Muscle of leg (tissue), 11 donors: Measurements from ENCODE around the gene SPTBN1. TPM values are rescaled to one million over a fixed set of nuclear protein-coding genes. Genes with fewer than 3 reads are reported as not detected.

Experiments
- DNase-seq: peaks from one replicate; pipeline ENCODE4 v3.0.0; 2013
- H3K27ac ChIP-seq: one replicate; pipeline ENCODE4 v1.5.1; 2013; ENCODE audit warnings: mild to moderate bottlenecking, low read length, control low read depth
- H3K27me3 ChIP-seq: one replicate; pipeline ENCODE4 v1.6.1; 2013; ENCODE audit warnings: low read length; ENCODE audit not compliant: control insufficient read depth, insufficient read depth
- H3K36me3 ChIP-seq: one replicate; pipeline ENCODE4 v1.6.1; 2013; ENCODE audit warnings: low read length; ENCODE audit not compliant: control insufficient read depth, insufficient read depth
- H3K4me1 ChIP-seq: one replicate; pipeline ENCODE4 v1.6.1; 2013; ENCODE audit warnings: low read length; ENCODE audit not compliant: control insufficient read depth, insufficient read depth
- H3K4me3 ChIP-seq: one replicate; pipeline ENCODE4 v1.5.1; 2013; ENCODE audit warnings: low read length, control low read depth
- H3K9me3 ChIP-seq: replicated peaks from 2 replicates; pipeline ENCODE4 v1.6.1; 2013; ENCODE audit warnings: low read depth, low read length; ENCODE audit not compliant: control insufficient read depth
- WGBS: methylation state at CpG from one replicate; pipeline ENCODE4 v1.1.5; 2013; ENCODE audit warnings: missing lambda C conversion rate; ENCODE audit not compliant: insufficient coverage; 5-methylcytosine and 5-hydroxymethylcytosine counted together
- polyA plus RNA-seq, 8 donors: library from polyadenylated mRNA; unstranded; fragments of 120-200 nt; gene quantifications; one replicate each; pipeline versions ENCODE4 v1.2.1 to v1.2.3, GENCODE V29; 2013; ENCODE audit warnings: inconsistent platforms in 1 of 8, low replicate concordance in 1 of 8; ENCODE audit not compliant: insufficient read length in 8 of 8, insufficient read depth in 1 of 8
- total RNA-seq: library from RNA; stranded (reverse); fragments of 120-200 nt; gene quantifications from one replicate; pipeline ENCODE4 v1.2.4, GENCODE V29; 2013

The SPTBN1 gene
- total and polyA plus RNA-seq, 9 donors = 228 to 333 (median 273) TPM

DNA sequence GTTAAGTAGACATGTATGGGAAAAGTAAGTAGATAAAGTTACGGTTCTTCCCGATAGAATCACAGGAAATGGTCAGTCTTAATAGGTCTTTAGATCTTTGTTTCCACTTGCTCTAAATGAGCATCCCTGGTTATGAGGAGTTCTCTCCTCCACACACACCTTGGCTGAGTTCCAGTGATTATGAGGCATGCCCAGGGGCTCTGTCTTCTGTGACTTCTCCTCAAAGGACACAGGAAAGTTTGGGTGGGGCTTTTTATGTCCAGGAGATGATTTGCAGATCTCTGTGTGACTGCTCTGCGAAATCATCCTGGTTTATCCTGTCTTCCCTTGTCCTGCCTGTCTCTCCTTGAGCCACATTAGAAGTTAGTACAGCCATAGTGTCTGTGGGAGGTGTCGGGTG is 183.5 kb downstream of the SPTBN1 start:
- no CpG with 5 or more reads among the region's 4 CpGs for WGBS
- no peak for DNase-seq
- Histone ChIP-seq H3K9me3 (no peaks in the 10 kb centered on the region), H3K36me3 (peaks cover 75% of the 10 kb centered on the region), H3K27me3 (no peaks in the 10 kb centered on the region), H3K4me3 (no peak overlapping the region), H3K27ac (peak overlapping the region; percentile 29), H3K4me1 (peaks cover 27% of the 10 kb centered on the region)

DNA sequence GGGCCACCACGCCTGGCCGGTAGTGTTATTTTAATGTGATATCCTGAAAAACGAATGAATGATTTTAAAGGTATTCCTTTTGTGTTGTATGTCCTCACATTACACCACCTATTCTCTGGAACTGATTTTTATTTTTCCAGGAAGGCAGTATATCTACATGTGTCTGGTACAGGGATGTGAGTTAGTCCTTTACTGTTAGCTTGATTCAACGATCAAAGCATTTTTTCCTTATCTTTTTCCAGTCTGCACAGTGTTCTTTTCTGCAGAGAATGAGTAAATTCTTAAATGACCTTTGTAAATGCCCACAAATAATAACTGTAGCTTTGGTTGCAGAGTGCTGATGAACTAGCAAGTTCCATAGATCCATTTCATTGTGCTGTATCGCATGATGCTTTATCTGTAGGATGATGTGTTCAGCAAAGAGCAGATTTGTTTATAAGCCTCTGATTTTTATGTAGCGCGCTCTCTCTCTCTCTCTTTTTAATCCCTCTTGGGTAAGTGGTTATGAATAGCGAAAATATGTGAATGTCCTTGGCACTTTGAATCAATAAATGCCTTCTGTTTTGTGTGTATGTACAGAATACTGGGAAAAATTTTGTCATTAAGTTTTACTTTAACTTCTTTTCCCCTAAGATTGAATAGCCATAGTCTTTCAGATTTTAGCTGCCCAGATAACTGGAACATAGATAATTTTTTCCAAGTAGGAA is 184.9 kb downstream of the SPTBN1 start:
- no peaks in the 10 kb centered on the region for H3K27me3 ChIP-seq
- WGBS = no CpG with 5 or more reads among the region's 8 CpGs
- no peak overlapping the region for H3K4me3 ChIP-seq
- no peak overlapping the region for H3K27ac ChIP-seq
- peaks cover 79% of the 10 kb centered on the region for H3K36me3 ChIP-seq
- H3K9me3 ChIP-seq = no peaks in the 10 kb centered on the region
- DNase-seq = no peak
- H3K4me1 ChIP-seq = peaks cover 18% of the 10 kb centered on the region

DNA sequence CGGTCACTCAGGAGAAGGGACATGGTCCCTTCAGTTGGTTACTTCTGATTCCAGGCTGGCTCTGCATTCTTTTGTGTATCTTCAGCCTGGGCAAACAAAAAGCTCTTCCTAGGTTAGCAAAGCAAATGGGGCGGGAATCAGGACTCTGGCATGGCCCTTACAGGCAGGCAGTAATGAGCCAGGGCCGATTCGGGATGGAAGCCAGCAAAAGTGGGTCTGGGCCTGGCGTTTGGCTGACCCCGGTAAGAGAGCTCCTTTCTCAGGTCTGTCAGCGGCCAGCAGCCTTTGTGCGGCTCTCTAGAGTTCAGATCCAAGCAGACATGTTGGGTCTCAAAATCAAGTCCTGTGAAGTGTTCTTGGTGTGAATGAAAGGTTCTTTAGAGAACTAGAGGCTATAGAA is 185.9 kb downstream of the SPTBN1 start:
- WGBS = 91% methylated on average over 8 of the region's 8 CpGs
- Histone ChIP-seq H3K4me3 (no peak overlapping the region), H3K36me3 (peaks cover 82% of the 10 kb centered on the region), H3K4me1 (peaks cover 11% of the 10 kb centered on the region), H3K27ac (no peak overlapping the region), H3K27me3 (no peaks in the 10 kb centered on the region), H3K9me3 (no peaks in the 10 kb centered on the region)
- no peak for DNase-seq

DNA sequence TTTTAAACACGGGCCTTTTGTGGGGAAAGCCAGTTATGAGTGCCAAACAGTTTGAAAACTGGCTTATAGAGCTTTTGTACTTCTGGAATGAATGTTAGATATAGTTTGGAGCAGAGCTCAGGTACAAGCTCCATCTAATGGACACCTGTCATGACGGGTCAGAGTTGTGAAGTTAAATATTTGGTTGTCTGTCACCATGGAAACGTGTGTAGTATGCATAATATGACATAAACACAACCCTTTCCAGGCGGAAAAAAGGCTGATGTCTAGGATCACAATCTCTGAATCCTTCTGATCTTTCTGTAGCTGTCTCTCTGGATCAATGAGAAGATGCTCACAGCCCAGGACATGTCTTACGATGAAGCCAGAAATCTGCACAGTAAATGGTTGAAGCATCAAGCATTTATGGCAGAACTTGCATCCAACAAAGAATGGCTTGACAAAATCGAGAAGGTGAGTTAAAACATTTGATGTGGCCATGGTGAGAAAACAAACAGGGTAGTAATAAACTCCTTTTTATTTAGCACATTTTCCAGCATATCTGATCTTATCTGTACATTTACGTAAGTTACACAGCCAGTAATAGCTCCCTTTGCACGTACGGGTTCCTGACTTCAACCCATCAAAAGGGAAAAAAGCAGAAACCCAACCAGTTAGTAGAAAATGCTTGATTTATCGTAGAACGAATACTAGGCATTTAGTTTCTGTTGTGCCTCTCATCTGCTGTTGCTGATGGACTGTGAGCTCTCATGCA is 186.7 kb downstream of the SPTBN1 start:
- Histone ChIP-seq H3K36me3 (peaks cover 87% of the 10 kb centered on the region), H3K27me3 (no peaks in the 10 kb centered on the region), H3K9me3 (no peaks in the 10 kb centered on the region), H3K27ac (no peak overlapping the region), H3K4me3 (no peak overlapping the region), H3K4me1 (peaks cover 11% of the 10 kb centered on the region)
- WGBS = 79% methylated on average over 5 of the region's 11 CpGs
- DNase-seq = no peak

DNA sequence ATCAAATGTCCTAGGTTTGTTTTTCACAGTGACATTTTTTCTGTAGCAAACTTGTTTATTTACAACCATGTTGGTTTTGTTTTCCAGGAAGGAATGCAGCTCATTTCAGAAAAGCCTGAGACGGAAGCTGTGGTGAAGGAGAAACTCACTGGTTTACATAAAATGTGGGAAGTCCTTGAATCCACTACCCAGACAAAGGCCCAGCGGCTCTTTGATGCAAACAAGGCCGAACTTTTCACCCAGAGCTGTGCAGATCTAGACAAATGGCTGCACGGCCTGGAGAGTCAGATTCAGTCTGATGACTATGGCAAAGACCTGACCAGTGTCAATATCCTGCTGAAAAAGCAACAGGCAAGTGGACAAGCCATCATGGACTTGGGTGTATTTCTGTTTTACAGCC is 188.1 kb downstream of the SPTBN1 start:
- H3K36me3 ChIP-seq = peaks cover 87% of the 10 kb centered on the region
- DNase-seq = no peak
- H3K9me3 ChIP-seq = no peaks in the 10 kb centered on the region
- H3K27me3 ChIP-seq = no peaks in the 10 kb centered on the region
- 80% methylated on average over 3 of the region's 4 CpGs for WGBS
- H3K4me3 ChIP-seq = no peak overlapping the region
- peaks cover 3% of the 10 kb centered on the region for H3K4me1 ChIP-seq
- no peak overlapping the region for H3K27ac ChIP-seq

DNA sequence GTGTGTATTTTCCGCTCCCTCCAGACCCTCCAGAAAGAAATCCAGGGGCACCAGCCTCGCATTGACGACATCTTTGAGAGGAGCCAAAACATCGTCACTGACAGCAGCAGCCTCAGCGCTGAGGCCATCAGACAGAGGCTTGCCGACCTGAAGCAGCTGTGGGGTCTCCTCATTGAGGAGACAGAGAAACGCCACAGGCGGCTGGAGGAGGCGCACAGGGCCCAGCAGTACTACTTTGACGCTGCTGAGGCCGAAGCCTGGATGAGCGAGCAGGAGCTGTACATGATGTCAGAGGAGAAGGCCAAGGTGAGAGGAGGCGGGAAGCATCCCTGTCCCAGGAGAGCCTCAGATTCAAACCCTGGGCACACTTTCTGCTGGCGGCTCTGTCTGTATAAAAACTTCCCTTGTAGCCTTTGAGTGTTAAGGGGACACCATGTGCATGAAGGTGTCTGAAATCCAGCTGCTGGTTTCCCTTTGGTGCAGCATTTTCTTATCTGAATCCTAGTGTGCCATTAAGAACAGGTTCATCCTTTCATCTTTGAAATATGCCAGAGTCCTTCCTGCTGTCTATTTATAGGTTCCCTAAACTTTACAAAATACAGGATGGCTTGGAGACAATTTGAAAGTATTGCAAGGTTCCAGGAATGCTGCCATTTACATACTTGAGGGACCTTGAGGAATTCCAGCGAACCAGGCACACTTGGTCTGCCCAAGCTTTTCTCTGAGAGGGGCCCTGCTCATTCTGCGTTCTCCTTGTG is 190.2 kb downstream of the SPTBN1 start:
- H3K36me3 ChIP-seq = peaks cover 86% of the 10 kb centered on the region
- no peak overlapping the region for H3K27ac ChIP-seq
- WGBS = 91% methylated on average over 16 of the region's 16 CpGs

DNA sequence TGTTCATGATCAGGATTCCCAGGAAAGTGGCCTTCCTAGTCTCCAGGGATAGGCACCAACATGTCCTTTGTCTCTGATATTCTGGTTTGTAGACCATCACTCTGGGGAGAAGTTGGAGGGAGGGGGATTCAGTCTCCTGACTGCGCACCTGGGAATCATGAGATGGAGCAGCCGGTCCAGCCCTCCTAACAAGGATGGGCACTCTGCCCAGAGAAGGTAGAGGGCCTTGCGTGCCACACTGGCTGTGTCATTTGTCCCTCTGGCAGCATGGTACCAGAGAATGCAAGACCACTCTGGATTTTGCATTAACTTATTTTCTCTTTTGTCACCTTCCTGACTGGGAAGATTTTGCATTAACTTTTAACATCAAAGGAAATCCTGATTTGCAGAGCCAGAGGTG is 192.1 kb downstream of the SPTBN1 start:
- Histone ChIP-seq H3K27ac (no peak overlapping the region), H3K36me3 (peaks cover 78% of the 10 kb centered on the region), H3K4me1 (no peaks in the 10 kb centered on the region), H3K9me3 (no peaks in the 10 kb centered on the region), H3K27me3 (no peaks in the 10 kb centered on the region), H3K4me3 (no peak overlapping the region)
- 93% methylated on average over 3 of the region's 3 CpGs for WGBS
- DNase-seq = no peak

More for the DNA sequence above, 190.2 kb downstream of the SPTBN1 start:
- no peaks in the 10 kb centered on the region for H3K27me3 ChIP-seq
- H3K9me3 ChIP-seq = no peaks in the 10 kb centered on the region
- DNase-seq = no peak
- H3K4me1 ChIP-seq = no peaks in the 10 kb centered on the region
- H3K4me3 ChIP-seq = no peak overlapping the region

DNA sequence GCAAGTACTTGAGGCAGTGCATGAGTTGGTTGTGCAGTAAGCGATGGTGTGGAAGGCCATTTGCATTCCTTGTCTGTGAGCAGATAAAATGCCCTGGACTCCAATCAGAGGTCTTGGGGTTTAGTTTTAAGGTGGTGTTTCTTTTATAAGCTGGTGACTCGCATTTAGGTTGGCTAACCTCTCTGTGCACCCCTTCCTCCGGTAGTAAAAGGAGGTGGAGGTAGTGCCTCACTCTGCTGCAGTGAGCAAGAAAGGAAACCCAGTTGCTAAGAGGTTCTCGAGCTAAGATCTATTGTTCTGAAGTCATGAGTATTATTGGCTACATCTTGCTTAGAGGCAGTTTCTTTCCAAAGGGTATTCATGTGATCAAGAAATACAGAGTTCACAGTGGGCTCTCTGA is 193.1 kb downstream of the SPTBN1 start:
- no peaks in the 10 kb centered on the region for H3K27me3 ChIP-seq
- no peaks in the 10 kb centered on the region for H3K9me3 ChIP-seq
- no peaks in the 10 kb centered on the region for H3K4me1 ChIP-seq
- 84% methylated on average over 3 of the region's 4 CpGs for WGBS
- no peak for DNase-seq
- no peak overlapping the region for H3K27ac ChIP-seq
- no peak overlapping the region for H3K4me3 ChIP-seq
- H3K36me3 ChIP-seq = peaks cover 81% of the 10 kb centered on the region

DNA sequence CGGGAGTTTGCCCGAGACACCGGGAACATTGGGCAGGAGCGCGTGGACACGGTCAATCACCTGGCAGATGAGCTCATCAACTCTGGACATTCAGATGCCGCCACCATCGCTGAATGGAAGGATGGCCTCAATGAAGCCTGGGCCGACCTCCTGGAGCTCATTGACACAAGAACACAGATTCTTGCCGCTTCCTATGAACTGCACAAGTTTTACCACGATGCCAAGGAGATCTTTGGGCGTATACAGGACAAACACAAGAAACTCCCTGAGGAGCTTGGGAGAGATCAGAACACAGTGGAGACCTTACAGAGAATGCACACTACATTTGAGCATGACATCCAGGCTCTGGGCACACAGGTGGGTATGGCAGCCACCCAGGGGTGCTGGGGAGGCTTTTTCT is 193.5 kb downstream of the SPTBN1 start:
- Histone ChIP-seq H3K4me3 (no peak overlapping the region), H3K27me3 (no peaks in the 10 kb centered on the region), H3K9me3 (no peaks in the 10 kb centered on the region), H3K27ac (no peak overlapping the region), H3K36me3 (peaks cover 82% of the 10 kb centered on the region), H3K4me1 (no peaks in the 10 kb centered on the region)
- no peak for DNase-seq
- 95% methylated on average over 12 of the region's 12 CpGs for WGBS

DNA sequence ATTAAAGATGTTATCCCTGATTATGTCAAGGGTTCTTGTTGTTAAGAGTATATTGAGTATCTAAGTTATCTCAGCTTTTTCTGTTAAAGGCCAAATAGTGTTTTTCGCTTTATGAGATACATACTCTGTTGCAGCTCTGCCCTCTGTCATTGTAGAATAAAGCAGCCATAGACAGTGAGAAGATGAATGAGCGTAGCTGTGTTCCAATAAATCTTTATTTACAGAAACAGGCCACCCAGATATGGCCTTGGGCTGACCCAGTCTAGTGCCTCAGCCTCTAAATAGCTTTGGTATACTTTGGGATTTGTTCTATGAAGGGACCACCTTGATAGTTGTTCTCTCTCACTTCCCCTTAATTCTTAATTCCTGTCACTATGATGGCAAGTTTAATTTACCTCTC is 194.5 kb downstream of the SPTBN1 start:
- no peak for DNase-seq
- H3K27ac ChIP-seq = no peak overlapping the region
- H3K9me3 ChIP-seq = no peaks in the 10 kb centered on the region
- no peaks in the 10 kb centered on the region for H3K27me3 ChIP-seq
- no CpG with 5 or more reads among the region's 2 CpGs for WGBS
- H3K4me1 ChIP-seq = no peaks in the 10 kb centered on the region
- peaks cover 84% of the 10 kb centered on the region for H3K36me3 ChIP-seq
- no peak overlapping the region for H3K4me3 ChIP-seq
